NCI-H2196 (cell line): ENCODE measurements around the gene MEPCE.
A peak's percentile ranks its signal among the peaks of the same experiment; 100 is the strongest.

Experiments
- DNase-seq: peaks from one replicate; lab custom pipeline; 2025; ENCODE audit not compliant: unreplicated experiment; lab: John Stamatoyannopoulos, UW

MEPCE gene

DNA sequence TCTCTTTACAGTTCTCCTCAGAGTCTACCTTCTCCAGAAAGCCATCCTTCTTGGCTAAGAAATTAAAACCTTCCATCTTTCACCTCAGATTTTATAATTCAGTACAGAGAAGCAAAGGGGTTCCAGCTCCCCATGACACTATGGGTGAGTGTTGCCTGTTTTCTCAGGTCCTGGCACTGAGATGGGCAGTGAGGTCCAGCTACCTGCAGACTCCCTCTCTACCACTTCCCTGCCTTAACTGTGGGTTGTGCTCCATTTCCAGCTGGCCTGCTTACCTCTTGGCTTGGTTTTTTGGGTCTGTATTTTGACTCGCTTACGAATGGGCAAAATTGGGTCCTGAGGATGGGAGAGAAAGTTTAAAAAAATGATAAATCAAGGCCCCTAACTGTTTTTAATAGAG, 27.4 kb upstream of the MEPCE start:
- DNase-seq = no peak

DNA sequence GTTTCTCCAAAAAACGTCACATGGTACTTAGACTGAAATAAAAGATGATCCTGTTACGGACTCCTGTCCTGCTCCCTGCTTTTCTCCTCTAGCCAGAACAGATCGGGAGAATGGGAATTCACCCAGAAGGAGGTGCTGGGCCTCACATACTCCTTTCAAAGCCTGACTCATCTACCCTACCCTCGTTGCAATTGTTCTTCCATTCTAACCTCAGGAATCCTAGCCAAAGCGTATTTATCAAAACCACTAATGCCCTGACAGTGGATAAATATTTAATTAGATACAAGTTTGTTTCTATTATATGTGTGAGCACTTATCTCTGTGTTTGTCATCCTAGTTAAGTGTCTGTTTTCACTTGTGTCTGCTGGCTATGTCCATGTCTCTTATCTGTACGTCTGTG, 22.9 kb upstream of the MEPCE start:
- DNase-seq = no peak

DNA sequence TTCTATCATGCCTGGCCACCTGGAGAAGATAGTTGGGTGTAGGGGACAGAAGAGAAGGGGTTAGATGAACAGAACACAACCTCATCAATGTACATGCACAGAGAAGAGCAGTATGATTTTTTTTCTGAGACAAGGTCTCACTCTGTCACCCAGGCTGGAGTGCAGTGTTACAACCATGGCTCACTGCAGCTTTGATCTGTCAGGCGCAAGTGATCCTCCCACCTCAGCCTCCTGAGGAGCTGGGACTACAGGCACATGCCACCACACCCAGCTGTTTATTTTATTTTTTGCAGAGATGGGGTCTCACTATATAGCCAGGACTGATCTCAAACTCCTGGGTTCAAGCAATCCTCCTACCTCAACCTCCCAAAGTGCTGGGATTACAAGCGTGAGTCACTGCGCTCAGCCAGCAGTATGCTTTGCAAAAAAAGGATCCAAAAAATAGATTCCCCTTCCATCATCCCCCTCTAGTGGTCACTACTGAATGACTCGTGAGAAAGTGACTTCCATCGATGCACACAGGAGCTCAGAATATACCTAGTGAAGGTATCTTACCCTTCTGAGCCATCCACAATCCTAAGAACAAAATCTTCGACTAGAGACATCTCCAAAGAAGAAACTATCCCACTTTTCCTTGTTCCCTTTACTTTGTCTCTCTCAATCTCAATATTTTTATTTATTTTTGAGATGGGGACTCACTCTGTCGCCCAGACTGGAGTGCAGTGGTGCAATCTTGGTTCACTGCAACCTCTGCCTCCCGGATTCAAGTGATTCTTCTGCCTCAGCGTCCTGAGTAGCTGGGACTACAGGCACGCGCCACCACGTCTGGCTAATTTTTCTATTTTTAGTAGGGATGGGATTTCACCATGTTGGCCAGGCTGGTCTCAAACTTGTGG, 22.1 kb upstream of the MEPCE start:
- peak; percentile 72 for DNase-seq

DNA sequence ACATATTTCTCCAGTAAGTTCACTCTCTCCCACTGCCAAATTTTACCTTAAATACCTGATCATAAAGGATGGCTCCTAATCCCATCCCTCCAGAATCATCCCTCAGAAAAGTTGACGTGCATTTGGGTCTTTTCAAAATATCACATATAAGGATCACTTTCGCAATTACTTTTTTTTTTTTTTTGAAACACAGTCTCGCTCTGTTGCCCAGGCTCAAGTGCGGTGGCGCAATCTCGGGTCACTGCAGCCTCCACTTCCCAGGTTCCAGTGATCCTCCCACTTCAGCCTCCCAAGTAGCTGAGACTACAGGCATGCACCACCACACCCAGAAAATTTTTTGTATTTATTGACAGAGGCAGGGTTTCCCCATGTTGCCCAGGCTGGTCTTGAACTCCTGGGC, 18.5 kb upstream of the MEPCE start:
- no peak for DNase-seq

DNA sequence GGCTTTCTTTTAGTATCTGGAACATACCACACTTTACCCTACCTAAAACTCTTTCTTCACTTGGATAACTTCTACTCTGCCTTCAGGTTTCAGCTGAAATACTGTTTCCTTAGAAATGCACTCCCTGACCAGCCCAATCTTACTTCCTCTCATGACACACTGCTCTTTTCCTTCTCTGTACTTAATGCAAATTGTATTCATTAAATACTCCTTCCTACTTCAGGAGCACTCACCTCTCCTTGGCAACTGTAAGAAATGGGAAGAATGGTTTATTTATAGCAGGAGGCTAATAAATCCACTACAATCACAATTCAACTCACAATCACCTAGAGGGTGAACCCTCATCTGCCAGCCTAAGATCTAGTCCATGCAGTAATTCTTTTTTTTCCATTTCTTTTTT, 16.3 kb upstream of the MEPCE start:
- no peak for DNase-seq

DNA sequence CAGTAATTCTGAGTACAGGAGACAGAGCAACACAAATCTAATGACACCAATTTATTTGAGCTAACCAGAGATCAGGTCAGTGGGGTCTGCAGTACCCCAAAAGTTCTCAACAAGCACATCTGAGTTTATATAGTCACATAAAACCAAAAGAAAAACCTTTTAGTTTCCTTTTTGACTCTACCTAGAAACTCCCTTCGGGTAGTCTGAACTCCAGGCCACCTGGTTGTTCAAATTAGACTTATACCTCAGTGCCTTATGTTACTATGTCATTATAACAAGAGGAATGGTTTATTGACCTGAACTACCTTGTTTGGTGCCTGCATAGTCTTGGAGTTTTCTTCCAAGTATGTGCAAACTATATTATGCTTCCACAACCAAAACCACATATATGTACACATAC, 15.7 kb upstream of the MEPCE start:
- DNase-seq = no peak

DNA sequence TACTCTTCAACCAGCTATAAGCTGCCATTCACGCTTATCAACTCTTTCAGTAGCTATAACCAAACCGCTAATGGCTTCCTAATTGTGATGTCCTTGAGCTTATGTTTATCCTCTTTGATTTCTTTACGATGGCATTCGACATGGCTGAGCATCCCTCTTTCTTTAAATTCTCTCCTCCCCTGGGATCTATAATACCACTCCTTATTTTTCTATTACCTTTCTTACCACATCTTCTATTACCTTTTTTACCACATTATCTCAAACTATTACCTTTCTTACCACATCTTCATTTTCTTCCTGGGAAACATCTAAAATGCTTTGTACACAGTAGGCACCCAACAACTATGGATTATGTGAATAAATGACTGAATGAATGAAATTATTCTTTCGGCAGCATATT, 14.2 kb upstream of the MEPCE start:
- no peak for DNase-seq

DNA sequence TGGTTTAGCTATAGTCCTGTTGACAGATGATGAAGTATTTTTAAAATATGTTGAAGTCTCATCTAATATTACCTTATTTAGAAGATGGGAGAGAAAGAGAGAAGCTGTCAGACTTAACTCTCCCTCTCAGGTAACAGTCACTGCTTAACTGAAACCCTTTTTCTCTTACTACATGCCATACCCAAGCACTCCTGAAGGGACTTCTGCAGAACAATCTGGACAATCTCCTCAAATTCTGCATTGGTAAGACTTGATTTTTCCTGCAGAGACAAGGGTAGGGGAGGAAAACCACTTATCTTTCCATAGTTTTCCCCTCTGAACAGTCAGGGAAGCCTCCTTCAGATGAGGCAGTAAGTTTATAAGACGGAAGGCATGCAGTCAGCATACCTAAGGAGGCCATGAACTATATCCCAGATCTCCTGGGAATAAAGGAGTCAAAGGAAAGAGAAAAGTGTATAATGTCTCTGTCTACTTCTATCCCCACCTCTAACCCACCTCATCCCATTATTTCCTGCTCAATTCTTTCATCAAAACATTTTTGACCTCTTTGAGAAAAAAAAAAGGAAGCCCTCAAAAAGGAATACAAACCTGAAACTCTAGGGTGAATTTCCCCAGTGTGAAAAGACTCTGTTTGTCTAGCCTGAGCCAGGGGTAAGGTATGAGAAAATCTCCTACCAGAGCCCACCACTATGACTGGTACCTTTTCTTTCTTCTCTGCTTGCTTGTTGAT, 10.5 kb upstream of the MEPCE start:
- no peak for DNase-seq

DNA sequence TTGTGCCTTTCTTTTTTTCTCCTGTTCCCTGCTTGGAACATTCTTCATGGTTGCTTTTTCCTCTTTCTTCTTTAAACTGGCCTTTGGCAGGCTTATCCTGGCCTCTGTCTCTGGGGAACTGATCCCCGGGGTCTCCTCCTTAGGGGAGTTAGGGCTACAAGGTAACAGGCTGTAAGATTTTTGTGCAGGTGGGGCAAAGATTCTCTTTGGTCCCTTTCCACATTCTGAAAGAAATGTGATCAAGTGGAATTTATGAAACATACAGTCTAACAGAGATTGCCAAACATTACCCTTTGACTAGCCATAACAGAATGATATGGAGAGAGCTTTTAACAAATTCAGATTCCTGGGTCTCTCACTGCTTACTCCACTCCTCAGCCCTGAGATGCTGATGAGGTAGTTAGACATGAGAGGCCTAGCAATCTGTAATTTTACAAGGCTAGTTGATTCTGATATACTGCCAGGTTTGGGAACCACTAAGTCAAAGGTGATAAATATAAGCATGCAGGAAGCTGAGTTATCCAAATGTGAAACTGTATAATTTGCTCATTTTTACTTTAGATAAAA, 9.9 kb upstream of the MEPCE start:
- DNase-seq = no peak

DNA sequence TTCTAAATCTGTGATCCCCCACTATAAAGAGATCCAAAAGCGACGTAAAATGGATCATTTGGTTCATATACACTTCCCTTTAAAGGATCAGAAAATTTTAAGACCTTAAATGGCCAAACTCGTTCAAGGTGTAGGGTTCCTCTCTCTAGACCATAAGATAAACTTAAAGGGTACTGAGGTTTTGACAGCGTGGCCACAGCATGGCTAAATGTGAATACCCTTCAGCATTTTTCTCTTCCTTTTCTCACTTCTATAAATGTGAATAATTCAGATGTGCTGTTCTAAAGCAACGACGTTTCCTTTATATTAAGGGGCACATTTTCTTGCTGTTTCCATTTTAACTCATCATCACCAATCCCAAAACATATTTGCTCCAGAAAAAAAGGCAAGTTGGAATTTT, 6.3 kb upstream of the MEPCE start:
- no peak for DNase-seq

DNA sequence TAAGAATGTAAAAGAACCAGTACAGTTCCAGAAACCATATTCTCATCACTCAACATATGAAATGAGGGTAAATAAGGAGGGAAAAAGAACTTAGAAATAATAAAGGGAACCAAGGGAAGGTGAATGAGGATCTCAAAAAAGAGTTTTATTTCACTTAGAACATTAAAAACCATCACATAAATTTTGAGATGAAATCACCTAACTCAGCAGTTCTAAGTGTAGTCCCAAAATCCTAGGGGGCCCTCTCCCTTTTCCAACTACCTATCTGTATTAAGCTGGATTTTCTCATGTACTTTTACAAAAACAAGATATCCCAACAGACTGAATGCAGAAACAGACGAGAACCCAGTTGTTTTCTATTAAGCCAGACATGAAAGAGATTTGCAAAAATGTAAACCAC, 4.3 kb upstream of the MEPCE start:
- no peak for DNase-seq

DNA sequence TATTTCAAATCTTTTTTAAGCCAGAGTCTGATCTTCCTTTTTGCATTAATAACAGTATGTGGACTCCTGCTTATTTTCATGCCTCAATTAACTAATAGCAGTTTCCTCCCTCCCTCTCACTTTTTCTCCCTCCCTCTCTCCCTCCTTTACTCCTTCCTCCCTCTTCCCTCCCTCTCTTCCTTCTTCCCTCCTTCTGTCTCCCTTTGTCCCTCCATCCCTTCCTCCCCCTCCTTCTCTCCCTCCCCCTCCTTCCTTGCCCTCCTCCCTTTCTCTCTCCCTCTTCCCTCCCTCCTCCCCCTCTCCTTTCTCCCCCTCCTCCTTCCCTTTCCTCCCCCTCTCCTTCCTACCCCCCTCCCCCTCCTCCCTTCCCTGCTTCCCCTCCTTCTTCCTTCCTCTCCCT, 3.1 kb upstream of the MEPCE start:
- DNase-seq = no peak

DNA sequence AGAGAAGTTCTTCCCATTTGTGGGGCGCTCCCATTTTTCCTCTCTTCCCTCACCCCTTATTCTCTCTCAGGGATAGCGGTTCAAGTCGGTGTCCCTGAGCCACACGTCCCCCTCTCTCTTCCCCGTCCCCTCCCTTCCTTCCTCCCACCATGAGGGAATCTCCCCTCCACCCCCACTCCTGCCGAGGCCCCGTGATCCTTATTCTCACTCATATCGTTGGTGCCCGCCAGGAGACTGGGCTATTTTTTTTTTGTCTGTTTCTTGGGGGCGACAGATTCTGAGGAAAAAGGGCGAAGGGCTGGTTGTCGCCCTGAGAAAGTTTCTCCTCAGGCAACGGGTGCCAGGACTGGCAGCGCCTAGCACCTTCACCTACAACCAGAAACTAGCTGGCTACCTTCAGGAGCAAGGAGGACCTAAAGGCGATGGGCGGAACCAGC, 1.9 kb upstream of the MEPCE start:
- no peak for DNase-seq

DNA sequence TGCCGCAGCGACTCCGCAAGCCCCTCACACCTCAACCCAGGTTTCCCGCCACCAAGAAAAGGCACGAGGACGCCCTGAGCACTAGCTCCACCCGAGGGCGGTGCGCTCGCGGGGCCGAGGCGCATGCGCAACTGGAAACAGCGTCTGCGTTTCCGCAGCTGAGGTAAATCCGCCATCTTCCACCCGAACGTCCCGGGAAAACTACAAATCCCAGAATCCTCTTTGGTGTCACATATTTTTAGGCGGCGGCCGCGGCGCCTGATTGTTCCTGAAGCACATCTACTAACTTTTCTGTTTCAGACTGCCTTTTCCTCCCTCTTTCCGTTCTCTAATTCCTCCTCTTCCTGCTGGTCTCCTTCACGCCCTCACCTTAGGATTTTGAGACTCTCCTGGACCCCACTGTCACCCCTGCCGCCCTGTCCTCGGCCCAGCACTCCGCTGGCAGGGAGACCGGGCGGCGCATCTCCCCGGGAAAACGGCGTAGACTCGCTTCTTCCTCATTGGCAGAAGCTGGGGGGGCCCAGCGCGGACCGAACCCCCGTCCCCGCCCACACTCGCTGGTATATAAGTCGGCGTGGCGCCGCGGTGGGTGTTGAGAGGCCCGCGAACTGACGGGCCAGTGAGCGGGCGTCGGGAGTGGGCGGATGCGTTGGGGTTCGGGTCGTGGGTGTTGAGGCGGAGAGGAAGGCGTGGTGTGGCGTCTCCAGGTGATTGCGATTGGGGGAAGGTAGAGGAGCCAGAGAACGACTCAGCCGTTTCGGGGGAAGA, 1.2 kb upstream of the MEPCE start, which contains the start of gene ZCWPW1:
ZCWPW1 (minus strand) TSS at position 505 of the 768 bp plus-strand sequence. CDS start 8,054 bp downstream, outside the sequence.
- DNase-seq = peak; percentile 98

DNA sequence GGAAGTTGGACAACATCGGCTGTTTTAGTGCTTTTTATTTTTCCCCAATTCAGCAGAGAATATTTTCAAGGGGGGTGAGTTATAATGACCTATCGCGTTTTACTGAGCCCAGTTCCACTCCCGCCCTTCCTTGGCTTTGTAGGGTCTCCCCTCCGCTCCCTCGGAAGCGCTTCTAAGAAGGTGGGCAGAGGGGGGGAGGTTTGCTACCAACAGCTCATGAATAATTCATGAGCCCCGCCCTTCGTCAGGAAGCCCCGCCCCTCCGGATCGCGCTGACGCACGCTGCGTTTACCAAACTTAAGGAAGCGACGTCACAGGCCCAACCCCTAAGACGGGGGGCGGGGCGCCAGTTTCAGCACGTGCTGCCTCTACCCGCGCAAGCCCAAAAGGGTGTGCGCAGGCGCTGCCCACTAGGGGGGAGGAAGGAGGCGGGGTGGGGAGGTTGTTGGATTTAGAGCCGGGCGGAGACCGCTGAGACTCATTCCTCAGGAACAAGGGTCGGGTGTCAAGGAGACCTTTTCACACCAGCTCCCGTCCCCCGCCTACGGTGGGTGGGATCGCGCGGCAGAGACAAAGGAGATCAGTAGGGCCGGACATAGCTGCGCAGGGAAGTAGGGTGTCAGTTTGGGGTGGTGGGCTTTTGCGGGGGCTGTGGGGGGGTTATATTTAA, 529 bp upstream of the MEPCE start:
- peak; percentile 99 for DNase-seq

DNA sequence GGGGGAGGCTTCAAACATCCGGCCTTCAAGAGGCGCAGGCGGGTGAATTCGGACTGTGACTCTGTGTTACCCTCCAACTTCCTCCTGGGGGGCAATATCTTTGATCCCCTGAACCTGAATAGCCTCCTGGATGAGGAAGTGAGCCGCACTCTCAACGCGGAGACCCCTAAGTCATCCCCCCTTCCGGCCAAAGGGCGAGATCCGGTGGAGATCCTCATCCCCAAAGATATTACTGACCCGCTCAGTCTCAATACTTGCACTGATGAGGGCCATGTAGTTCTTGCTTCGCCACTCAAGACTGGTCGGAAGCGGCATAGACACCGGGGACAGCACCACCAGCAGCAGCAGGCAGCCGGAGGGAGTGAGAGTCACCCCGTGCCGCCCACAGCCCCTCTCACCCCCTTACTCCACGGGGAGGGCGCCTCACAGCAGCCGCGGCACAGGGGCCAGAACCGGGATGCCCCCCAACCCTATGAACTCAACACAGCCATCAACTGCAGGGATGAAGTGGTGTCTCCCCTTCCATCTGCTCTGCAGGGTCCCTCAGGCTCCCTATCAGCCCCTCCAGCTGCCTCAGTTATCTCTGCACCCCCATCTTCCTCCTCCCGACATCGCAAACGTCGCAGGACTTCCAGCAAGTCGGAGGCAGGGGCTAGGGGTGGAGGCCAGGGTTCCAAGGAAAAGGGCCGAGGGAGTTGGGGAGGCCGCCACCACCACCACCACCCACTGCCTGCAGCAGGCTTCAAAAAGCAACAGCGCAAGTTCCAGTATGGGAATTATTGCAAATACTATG, 1.1 kb downstream of the MEPCE start:
- DNase-seq = no peak

DNA sequence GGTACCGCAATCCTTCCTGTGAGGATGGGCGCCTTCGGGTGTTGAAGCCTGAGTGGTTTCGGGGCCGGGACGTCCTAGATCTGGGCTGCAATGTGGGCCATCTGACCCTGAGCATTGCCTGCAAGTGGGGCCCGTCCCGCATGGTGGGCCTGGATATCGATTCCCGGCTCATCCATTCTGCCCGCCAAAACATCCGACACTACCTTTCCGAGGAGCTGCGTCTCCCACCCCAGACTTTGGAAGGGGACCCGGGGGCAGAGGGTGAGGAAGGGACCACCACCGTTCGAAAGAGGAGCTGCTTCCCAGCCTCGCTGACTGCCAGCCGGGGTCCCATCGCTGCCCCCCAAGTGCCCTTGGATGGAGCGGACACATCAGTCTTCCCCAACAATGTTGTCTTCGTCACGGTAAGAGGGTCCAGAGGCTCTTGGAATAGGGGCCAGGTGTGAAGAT, 1.7 kb downstream of the MEPCE start:
- DNase-seq = no peak

DNA sequence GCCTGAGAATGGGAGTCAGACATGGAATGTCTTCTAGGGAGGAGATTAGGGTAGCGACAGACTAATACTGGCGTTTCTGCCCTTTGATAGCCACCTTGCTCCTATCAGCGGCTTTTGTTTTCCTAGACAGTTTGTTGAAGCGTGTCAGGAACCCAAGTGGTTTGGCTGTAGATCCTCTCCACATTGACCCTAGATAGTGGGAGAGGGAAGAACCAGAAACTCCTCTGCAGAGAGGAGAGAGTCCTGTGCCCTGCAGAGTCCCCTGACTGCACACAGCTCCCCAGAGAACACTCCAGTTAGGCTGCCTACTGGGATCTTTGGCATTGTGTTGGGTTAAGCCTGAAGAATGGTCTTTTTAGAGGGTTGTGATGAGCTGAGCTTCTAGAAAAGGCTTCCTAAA, 2.4 kb downstream of the MEPCE start:
- DNase-seq = no peak

DNA sequence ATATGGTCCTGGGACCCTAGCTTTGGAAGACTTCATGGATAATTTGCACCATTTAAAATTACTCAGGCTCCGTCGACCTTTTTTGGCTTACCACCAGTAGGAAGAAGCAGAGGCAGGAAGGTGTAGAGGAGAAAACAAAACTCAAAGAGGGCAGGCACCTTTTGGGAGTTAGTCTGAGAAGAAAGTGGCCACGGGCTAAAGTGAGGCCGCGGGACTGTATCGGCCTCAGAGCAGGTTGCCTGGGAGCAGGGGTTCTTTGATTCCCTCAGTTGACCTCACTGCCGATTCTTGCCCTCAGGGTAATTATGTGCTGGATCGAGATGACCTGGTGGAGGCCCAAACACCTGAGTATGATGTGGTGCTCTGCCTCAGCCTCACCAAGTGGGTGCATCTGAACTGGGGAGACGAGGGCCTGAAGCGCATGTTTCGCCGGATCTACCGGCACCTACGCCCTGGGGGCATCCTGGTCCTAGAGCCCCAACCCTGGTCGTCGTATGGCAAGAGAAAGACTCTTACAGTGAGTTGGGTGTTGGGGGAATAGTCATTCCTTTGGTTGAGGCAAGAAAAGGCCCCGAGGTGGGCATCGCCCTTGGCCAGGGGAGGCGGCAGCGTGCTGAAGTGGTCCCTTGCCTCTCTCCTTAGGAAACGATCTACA, 3.1 kb downstream of the MEPCE start:
- DNase-seq = no peak
